ENCODE data around the gene CABP2.
"Not testable (repeated sequence)": the region's sequence is repeated elsewhere in the genome, so short reads cannot be mapped to it uniquely, and the experiment has no call there.

The CABP2 gene

GRCh38 chr11:67522844-67523555, at the start of gene CABP2:
CABP2 (minus strand) TSS chr11:67523446; CDS start chr11:67523326, 120 bp downstream.
- no peak for DNase-seq

GRCh38 chr11:67572747-67573419, 49.6 kb upstream of the CABP2 start:
- DNase-seq: peak; percentile 70

- DNase-seq: no peak
These were observed 49.1 kb upstream of the CABP2 start for GRCh38 chr11:67572305-67572704.

GRCh38 chr11:67571443-67571842, 48.2 kb upstream of the CABP2 start:
- no peak for DNase-seq

- no peak for DNase-seq
These were observed 41.0 kb upstream of the CABP2 start for GRCh38 chr11:67564230-67564629.

- not testable (repeated sequence) for DNase-seq
These were observed 40.5 kb upstream of the CABP2 start for GRCh38 chr11:67563705-67564114.

- DNase-seq: no peak
These were observed 39.9 kb upstream of the CABP2 start for GRCh38 chr11:67562963-67563704.

- no peak for DNase-seq
These were observed 38.8 kb upstream of the CABP2 start for GRCh38 chr11:67561971-67562619.

- no peak for DNase-seq
These were observed 35.0 kb upstream of the CABP2 start for GRCh38 chr11:67558084-67558772.

- no peak for DNase-seq
These were observed 33.0 kb upstream of the CABP2 start for GRCh38 chr11:67556244-67556643.

- DNase-seq: not testable (repeated sequence)
These were observed 28.5 kb upstream of the CABP2 start for GRCh38 chr11:67551697-67552096.

- no peak for DNase-seq
These were observed 27.9 kb upstream of the CABP2 start for GRCh38 chr11:67551127-67551526.

GRCh38 chr11:67548555-67549110, 25.4 kb upstream of the CABP2 start:
- DNase-seq: no peak

- DNase-seq: not testable (repeated sequence)
These were observed 24.9 kb upstream of the CABP2 start for GRCh38 chr11:67548112-67548511.

- peak; percentile 38 for DNase-seq
These were observed 22.0 kb upstream of the CABP2 start for GRCh38 chr11:67545280-67545679.

- DNase-seq: no peak
These were observed 21.5 kb upstream of the CABP2 start for GRCh38 chr11:67544616-67545242.

- no peak for DNase-seq
These were observed 20.3 kb upstream of the CABP2 start for GRCh38 chr11:67543585-67543984.

- DNase-seq: no peak
These were observed 19.7 kb upstream of the CABP2 start for GRCh38 chr11:67542971-67543370.

GRCh38 chr11:67542169-67542568, 18.9 kb upstream of the CABP2 start:
- DNase-seq: no peak

- DNase-seq: no peak
These were observed 18.0 kb upstream of the CABP2 start for GRCh38 chr11:67541198-67541597.

- no peak for DNase-seq
These were observed 16.3 kb upstream of the CABP2 start for GRCh38 chr11:67539550-67539949.

Data from DMS153 (cell line).